ENCODE measurements around the gene PPP1CC. TPM values are rescaled to one million over a fixed set of nuclear protein-coding genes. Genes with fewer than 3 reads are reported as not detected.

PPP1CC gene
- total and polyA plus RNA-seq, 2 of the 4 experiments (the other 2 are of a cell fraction) = 71.0 to 126 TPM

DNA sequence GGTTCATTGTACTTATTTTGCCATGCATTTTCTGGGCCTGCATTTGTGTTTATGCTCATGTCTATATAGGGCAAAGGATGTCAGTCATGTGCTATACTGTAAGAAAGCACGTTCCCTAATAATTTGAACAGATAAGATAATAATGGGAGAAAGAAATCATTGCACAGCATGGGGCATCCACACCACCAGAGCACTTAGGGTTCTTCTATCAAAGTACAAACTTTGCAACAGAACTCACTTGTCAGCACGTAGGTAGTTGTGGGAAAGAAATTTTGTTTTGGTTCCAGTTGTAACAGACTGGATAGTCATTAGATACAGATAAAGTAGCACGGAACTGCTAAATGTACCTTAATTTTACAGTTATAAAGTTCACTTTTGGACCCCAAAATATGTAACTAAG, 10.1 kb downstream of the PPP1CC start:
- H2AK9ac ChIP-seq (replicated peaks; ENCODE audit: low read depth, low read length, poor library complexity) = no peak overlapping the region
- DNase-seq = no peak
- no peak overlapping the region for H3K27ac ChIP-seq (ENCODE audit: insufficient read depth, low read length)
- no peak overlapping the region for H2BK20ac ChIP-seq (ENCODE audit: low read depth, low read length)
- H4K5ac ChIP-seq (ENCODE audit: low read depth, low read length) = no peak overlapping the region
- no peak overlapping the region for H4K8ac ChIP-seq (ENCODE audit: low read depth in 2 of 2, low read length in 2 of 2)
- H3K56ac ChIP-seq (ENCODE audit: extremely low read depth, insufficient read depth, low read length) = no peak overlapping the region
- CTCF ChIA-PET = interaction anchor here (1.0 kb wide), 1 partner anchor 155 kb away, joined by 3 read pairs; no protein-coding TSS in a partner anchor
- H2AK5ac ChIP-seq (ENCODE audit: low read depth, low read length) = no peak overlapping the region
- no peak overlapping the region for H3K18ac ChIP-seq (ENCODE audit: low read depth, low read length)
- ATAC-seq (ENCODE audit: low read depth) = no peak
- peaks cover 28% of the 10 kb centered on the region for H3K36me3 ChIP-seq (ENCODE audit: control insufficient read depth, insufficient read depth, low read length)
- H3K4me1 ChIP-seq (ENCODE audit: control insufficient read depth, insufficient read depth, low read length) = peaks cover 6% of the 10 kb centered on the region; the same call in 1 of the 2 replicates
- in situ Hi-C loops (cut with MboI; ENCODE audit: low sequenced_read_pairs) = no loop called here
- H4K91ac ChIP-seq (ENCODE audit: insufficient read depth, low read depth, low read length) = no peak overlapping the region
- dilution Hi-C loops (cut with HindIII; ENCODE audit: low sequenced_read_pairs, unreplicated experiment) = no loop called here
- BruUV-seq (replicated peaks) = no TSS peak
- no CpG with 5 or more reads among the region's 3 CpGs for WGBS, 2 experiments (ENCODE audit: extremely low coverage in 2 of 2, insufficient read length in 1 of 2)
- TF ChIP-seq RAD21 (IDR thresholded peaks at IDR 0.05; ENCODE audit: low read length) = no peak
- no peak for TF ChIP-seq CEBPB (IDR thresholded peaks at IDR 0.05; ENCODE audit: low read depth, low read length)
- TF ChIP-seq, protein P1, sequence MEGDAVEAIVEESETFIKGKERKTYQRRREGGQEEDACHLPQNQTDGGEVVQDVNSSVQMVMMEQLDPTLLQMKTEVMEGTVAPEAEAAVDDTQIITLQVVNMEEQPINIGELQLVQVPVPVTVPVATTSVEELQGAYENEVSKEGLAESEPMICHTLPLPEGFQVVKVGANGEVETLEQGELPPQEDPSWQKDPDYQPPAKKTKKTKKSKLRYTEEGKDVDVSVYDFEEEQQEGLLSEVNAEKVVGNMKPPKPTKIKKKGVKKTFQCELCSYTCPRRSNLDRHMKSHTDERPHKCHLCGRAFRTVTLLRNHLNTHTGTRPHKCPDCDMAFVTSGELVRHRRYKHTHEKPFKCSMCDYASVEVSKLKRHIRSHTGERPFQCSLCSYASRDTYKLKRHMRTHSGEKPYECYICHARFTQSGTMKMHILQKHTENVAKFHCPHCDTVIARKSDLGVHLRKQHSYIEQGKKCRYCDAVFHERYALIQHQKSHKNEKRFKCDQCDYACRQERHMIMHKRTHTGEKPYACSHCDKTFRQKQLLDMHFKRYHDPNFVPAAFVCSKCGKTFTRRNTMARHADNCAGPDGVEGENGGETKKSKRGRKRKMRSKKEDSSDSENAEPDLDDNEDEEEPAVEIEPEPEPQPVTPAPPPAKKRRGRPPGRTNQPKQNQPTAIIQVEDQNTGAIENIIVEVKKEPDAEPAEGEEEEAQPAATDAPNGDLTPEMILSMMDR (conservative IDR thresholded peaks at IDR 0.05; ENCODE audit: low read depth, low read length) = no peak
- TF ChIP-seq MXI1 (IDR thresholded peaks at IDR 0.05; ENCODE audit: borderline replicate concordance, low read depth, low read length) = no peak
- no peak for TF ChIP-seq CHD1 (IDR thresholded peaks at IDR 0.05; ENCODE audit: low read depth, low read length)
- no peak for TF ChIP-seq RCOR1 (IDR thresholded peaks at IDR 0.05; ENCODE audit: insufficient replicate concordance, low read length)
- no peak for TF ChIP-seq NFE2L2 (IDR thresholded peaks at IDR 0.05; ENCODE audit: low read depth, low read length)
- TF ChIP-seq, protein P2, sequence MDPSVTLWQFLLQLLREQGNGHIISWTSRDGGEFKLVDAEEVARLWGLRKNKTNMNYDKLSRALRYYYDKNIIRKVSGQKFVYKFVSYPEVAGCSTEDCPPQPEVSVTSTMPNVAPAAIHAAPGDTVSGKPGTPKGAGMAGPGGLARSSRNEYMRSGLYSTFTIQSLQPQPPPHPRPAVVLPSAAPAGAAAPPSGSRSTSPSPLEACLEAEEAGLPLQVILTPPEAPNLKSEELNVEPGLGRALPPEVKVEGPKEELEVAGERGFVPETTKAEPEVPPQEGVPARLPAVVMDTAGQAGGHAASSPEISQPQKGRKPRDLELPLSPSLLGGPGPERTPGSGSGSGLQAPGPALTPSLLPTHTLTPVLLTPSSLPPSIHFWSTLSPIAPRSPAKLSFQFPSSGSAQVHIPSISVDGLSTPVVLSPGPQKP (IDR thresholded peaks at IDR 0.05; ENCODE audit: borderline replicate concordance, low read depth, low read length) = no peak
- no peak for TF ChIP-seq SMC3 (IDR thresholded peaks at IDR 0.05; ENCODE audit: low read depth, low read length)
- no peak for TF ChIP-seq RFX5 (IDR thresholded peaks at IDR 0.05; ENCODE audit: low read depth, low read length)
- H2BK15ac ChIP-seq (ENCODE audit: low read depth, low read length) = no peak overlapping the region
- no peaks in the 10 kb centered on the region for H3K27me3 ChIP-seq (ENCODE audit: control insufficient read depth, insufficient read depth, low read length)
- H2AFZ ChIP-seq (replicated peaks; ENCODE audit: low read length, poor library complexity) = no peak overlapping the region
- no peak overlapping the region for H3K23ac ChIP-seq (ENCODE audit: low read depth, low read length)
- no peak overlapping the region for H3K14ac ChIP-seq (replicated peaks; ENCODE audit: low read depth, low read length)
- H3K79me1 ChIP-seq (ENCODE audit: low read depth in 1 of 2, low read length in 2 of 2) = peaks cover 5 to 48% of the 10 kb centered on the region in 2 experiments
- no peak overlapping the region for H3K9ac ChIP-seq (ENCODE audit: low read depth, low read length)
- no peak overlapping the region for H3K4me2 ChIP-seq (ENCODE audit: low read depth, low read length)
- intact Hi-C loops (cut with micrococcal nuclease) = no loop called here
- no peak overlapping the region for H2BK5ac ChIP-seq (ENCODE audit: low read depth, low read length, poor library complexity, severe bottlenecking)
- H3K4me3 ChIP-seq (ENCODE audit: insufficient read depth, low read depth, low read length) = no peak overlapping the region
- POLR2A ChIA-PET (ENCODE audit: unreplicated experiment) = no interaction called here
- no peak overlapping the region for H3K4ac ChIP-seq (ENCODE audit: low read depth, low read length)
- no peak overlapping the region for H2BK120ac ChIP-seq (ENCODE audit: low read depth, low read length)
- H3K9me3 ChIP-seq (ENCODE audit: control insufficient read depth, insufficient read depth, low read length) = no peaks in the 10 kb centered on the region
- H3K9me1 ChIP-seq (ENCODE audit: insufficient read depth, low read length) = peaks cover 9% of the 10 kb centered on the region
- H4K20me1 ChIP-seq (ENCODE audit: insufficient read depth, low read length) = peaks cover 66% of the 10 kb centered on the region
